HCT116 (cell line): Measurements from ENCODE around the gene RIMOC1. TPM values are rescaled to one million over a fixed set of nuclear protein-coding genes. Genes with fewer than 3 reads are reported as not detected.
A peak's percentile ranks its signal among the peaks of the same experiment; 100 is the strongest.

Experiments
- ATAC-seq: fragments of 200-7000 bp; cut with Tn5 transposase; 2 replicates; pipeline ENCODE4 v1.9.1; 2020; ENCODE audit warnings: mild to moderate bottlenecking, moderate library complexity
- BruUV-seq: library from RNA; stranded (reverse); fragments of 400-500 nt; replicated peaks from 2 replicates; lab custom pipeline; 2021; lab: Mats Ljungman, UMichigan
- CTCF ChIA-PET: fragments of 300-600 bp; sonication (Branson Sonifier 250); formaldehyde crosslinking; loops from one replicate; lab custom pipeline; 2021; ENCODE audit warnings: antibody characterized with exemption; lab: Charles Lee
- POLR2A ChIA-PET: fragments of 300-600, 350-600 bp; sonication (Branson Sonifier 250); formaldehyde crosslinking; loops from one replicate; lab custom pipeline; 2021; ENCODE audit warnings: antibody characterized with exemption; lab: Charles Lee
- RAD21 ChIA-PET, 2 experiments: fragments of 300-600 bp; sonication (Branson Sonifier 250); formaldehyde crosslinking; loops; one replicate each; lab custom pipeline; 2023; ENCODE audit warnings: low total read pairs in 2 of 2; ENCODE audit not compliant: uncharacterized antibody in 2 of 2, unreplicated experiment in 2 of 2, low non-redundant PET in 1 of 2; lab: Charles Lee
- DNase-seq: peaks from one replicate; pipeline ENCODE4 v3.0.0-alpha.2; 2010; ENCODE audit warnings: low read depth, low spot score
- H2AFZ ChIP-seq: fragments of 200-600 bp; shearing (Covaris generic), sonication (generic); 2 replicates; pipeline ENCODE4 v1.6.1; 2017; ENCODE audit warnings: low read depth, mixed run types, mixed read lengths, antibody characterized with exemption, low read length; ENCODE audit not compliant: poor library complexity, severe bottlenecking
- H3K27ac ChIP-seq: 2 replicates; pipeline ENCODE4 v1.5.1; 2012; ENCODE audit warnings: low read depth, low read length
- H3K27me3 ChIP-seq: fragments of 200-600 bp; sonication (generic); 2 replicates; pipeline ENCODE4 v1.6.1; 2016; ENCODE audit warnings: mixed run types, low read length, mixed read lengths; ENCODE audit not compliant: insufficient read depth
- H3K36me3 ChIP-seq, 2 experiments: fragments of 200-500 bp in 1 of 2; fragments of 200-600 bp in 1 of 2; sonication (Bioruptor generic) in 1 of 2; sonication (generic) in 1 of 2; 2 replicates each; pipeline versions ENCODE4 v1.5.1 to v1.6.1; 2014 to 2016; ENCODE audit warnings: low read length in 2 of 2, inconsistent platforms in 1 of 2, mixed read lengths in 1 of 2, mixed run types in 1 of 2; ENCODE audit not compliant: insufficient read depth in 2 of 2, control insufficient read depth in 1 of 2
- H3K4me1 ChIP-seq, 2 experiments: fragments of 200-600 bp in 1 of 2; sonication (generic) in 1 of 2; 2 replicates each; pipeline versions ENCODE4 v1.5.1 to v1.6.1; 2012 to 2017; ENCODE audit warnings: low read length in 2 of 2, inconsistent platforms in 1 of 2, mild to moderate bottlenecking in 1 of 2, mixed read lengths in 1 of 2, mixed run types in 1 of 2, moderate library complexity in 1 of 2; ENCODE audit not compliant: insufficient read depth in 2 of 2, control insufficient read depth in 1 of 2
- H3K4me2 ChIP-seq: fragments of 200-600 bp; sonication (generic); 2 replicates; pipeline ENCODE4 v1.6.1; 2017; ENCODE audit warnings: mixed run types, low read length, mixed read lengths
- H3K4me3 ChIP-seq, 2 experiments: fragments of 200-600 bp in 1 of 2; sonication (generic) in 1 of 2; replicated peaks in 1 of 2; 2 replicates each; pipeline ENCODE4 v1.5.1; 2011 to 2016; ENCODE audit warnings: low read length in 2 of 2, control low read depth in 1 of 2, low read depth in 1 of 2, mild to moderate bottlenecking in 1 of 2, mixed read lengths in 1 of 2, mixed run types in 1 of 2
- H3K79me2 ChIP-seq: fragments of 200-600 bp; sonication (generic); 2 replicates; pipeline ENCODE4 v1.6.1; 2017; ENCODE audit warnings: mild to moderate bottlenecking, mixed run types, low read length, moderate library complexity, mixed read lengths; ENCODE audit not compliant: insufficient read depth
- H3K9ac ChIP-seq: fragments of 200-600 bp; sonication (generic); 2 replicates; pipeline ENCODE4 v1.6.1; 2016; ENCODE audit warnings: low read length, mixed read lengths
- H3K9me2 ChIP-seq: fragments of 200-600 bp; sonication (generic), shearing (Covaris generic); 2 replicates; pipeline ENCODE4 v1.6.1; 2017; ENCODE audit warnings: mixed run types, mild to moderate bottlenecking, moderate library complexity; ENCODE audit not compliant: insufficient read depth
- H3K9me3 ChIP-seq, 2 experiments: fragments of 200-500 bp in 1 of 2; fragments of 200-600 bp in 1 of 2; sonication (Bioruptor generic) in 1 of 2; sonication (generic) in 1 of 2; 2 replicates each; pipeline ENCODE4 v1.6.1; 2014 to 2017; ENCODE audit warnings: low read length in 2 of 2, mixed read lengths in 2 of 2, inconsistent platforms in 1 of 2, low read depth in 1 of 2, mild to moderate bottlenecking in 1 of 2, mixed run types in 1 of 2, moderate library complexity in 1 of 2; ENCODE audit not compliant: control insufficient read depth in 1 of 2, insufficient read depth in 1 of 2
- H4K20me1 ChIP-seq: fragments of 200-600 bp; sonication (generic), shearing (Covaris generic); 2 replicates; pipeline ENCODE4 v1.6.1; 2017; ENCODE audit warnings: mixed run types, mild to moderate bottlenecking, moderate library complexity; ENCODE audit not compliant: insufficient read depth
- CBX3 ChIP-seq: IDR thresholded peaks from 2 replicates; pipeline ENCODE4 v1.6.1; 2012; ENCODE audit warnings: low read depth
- CEBPB ChIP-seq: IDR thresholded peaks from 2 replicates; pipeline ENCODE4 v1.6.1; 2012; ENCODE audit warnings: low read depth
- EGR1 ChIP-seq: IDR thresholded peaks from 2 replicates; pipeline ENCODE4 v1.6.1; 2012; ENCODE audit warnings: low read depth
- ELF1 ChIP-seq: IDR thresholded peaks from 2 replicates; pipeline ENCODE4 v1.6.1; 2012; ENCODE audit warnings: low read depth, borderline replicate concordance
- EZH2phosphoT487 ChIP-seq: fragments of 200-600 bp; IDR thresholded peaks from 2 replicates; pipeline ENCODE4 v1.6.1; 2018; ENCODE audit warnings: antibody characterized with exemption, borderline replicate concordance
- FOSL1 ChIP-seq: IDR thresholded peaks from 2 replicates; pipeline ENCODE4 v1.6.1; 2012; ENCODE audit warnings: low read depth
- JUND ChIP-seq: IDR thresholded peaks from 2 replicates; pipeline ENCODE4 v1.6.1; 2012
- POLR2AphosphoS5 ChIP-seq: IDR thresholded peaks from 2 replicates; pipeline ENCODE4 v1.6.1; 2011; ENCODE audit warnings: mild to moderate bottlenecking, low read depth, low read length, moderate library complexity
- SIN3A ChIP-seq: IDR thresholded peaks from 2 replicates; pipeline ENCODE4 v1.6.1; 2012; ENCODE audit warnings: low read depth
- SP1 ChIP-seq: IDR thresholded peaks from 2 replicates; pipeline ENCODE4 v1.6.1; 2012; ENCODE audit warnings: low read depth
- SRF ChIP-seq: IDR thresholded peaks from 2 replicates; pipeline ENCODE4 v1.6.1; 2012; ENCODE audit warnings: low read depth
- TCF7L2 ChIP-seq: IDR thresholded peaks from 2 replicates; pipeline ENCODE4 v1.7.0; 2011; ENCODE audit warnings: borderline replicate concordance, inconsistent platforms; ENCODE audit not compliant: insufficient read depth, insufficient read length; ENCODE audit errors: extremely low read depth
- YY1 ChIP-seq: IDR thresholded peaks from 2 replicates; pipeline ENCODE4 v1.6.1; 2011; ENCODE audit warnings: low read length, low read depth, moderate library complexity, mild to moderate bottlenecking; ENCODE audit not compliant: insufficient replicate concordance; ENCODE audit errors: extremely low read depth
- ZFX ChIP-seq: fragments of 450-650 bp; IDR thresholded peaks from 2 replicates; pipeline ENCODE4 v1.6.1; 2017
- ZNF274 ChIP-seq: fragments of 200-500 bp; sonication (Bioruptor generic); IDR thresholded peaks from 2 replicates; pipeline ENCODE4 v1.6.1; 2014; ENCODE audit warnings: mild to moderate bottlenecking, low read depth, low read length, inconsistent platforms
- intact Hi-C: fragments of 100-400 bp; cut with micrococcal nuclease; formaldehyde crosslinking; loops from 2 replicates; pipeline ENCODE4 v1.10.0; 2022
- total RNA-seq: library from RNA; stranded (reverse); gene quantifications from one replicate; pipeline ENCODE4 v1.2.1, GENCODE V29; 2021; ENCODE audit not compliant: unreplicated experiment
- TF ChIP-seq, protein P1 (sequence below): IDR thresholded peaks from 2 replicates; pipeline ENCODE4 v1.6.1; 2012; ENCODE audit warnings: low read depth
- TF ChIP-seq, protein P2 (sequence below): IDR thresholded peaks from 2 replicates; pipeline ENCODE4 v1.6.1; 2012
- TF ChIP-seq, protein P3 (sequence below): IDR thresholded peaks from 2 replicates; pipeline ENCODE4 v1.6.1; 2011; ENCODE audit warnings: mild to moderate bottlenecking, low read length, moderate library complexity; ENCODE audit not compliant: insufficient replicate concordance; ENCODE audit errors: extremely low read depth
- TF ChIP-seq, protein P4 (sequence below), 3 experiments: fragments of 200-600 bp in 1 of 3; sonication (generic) in 1 of 3; IDR thresholded peaks in 2 of 3; conservative IDR thresholded peaks in 1 of 3; 2 replicates each; pipeline ENCODE4 v1.5.1; 2012 to 2017; ENCODE audit warnings: low read depth in 2 of 3, low read length in 2 of 3, antibody characterized with exemption in 1 of 3, borderline replicate concordance in 1 of 3, control low read depth in 1 of 3, mild to moderate bottlenecking in 1 of 3, mixed read lengths in 1 of 3, mixed run types in 1 of 3, moderate library complexity in 1 of 3; ENCODE audit not compliant: insufficient read depth in 1 of 3

Gene RIMOC1
- total RNA-seq, 1 experiment from 2014 or later: 28.2 TPM

DNA sequence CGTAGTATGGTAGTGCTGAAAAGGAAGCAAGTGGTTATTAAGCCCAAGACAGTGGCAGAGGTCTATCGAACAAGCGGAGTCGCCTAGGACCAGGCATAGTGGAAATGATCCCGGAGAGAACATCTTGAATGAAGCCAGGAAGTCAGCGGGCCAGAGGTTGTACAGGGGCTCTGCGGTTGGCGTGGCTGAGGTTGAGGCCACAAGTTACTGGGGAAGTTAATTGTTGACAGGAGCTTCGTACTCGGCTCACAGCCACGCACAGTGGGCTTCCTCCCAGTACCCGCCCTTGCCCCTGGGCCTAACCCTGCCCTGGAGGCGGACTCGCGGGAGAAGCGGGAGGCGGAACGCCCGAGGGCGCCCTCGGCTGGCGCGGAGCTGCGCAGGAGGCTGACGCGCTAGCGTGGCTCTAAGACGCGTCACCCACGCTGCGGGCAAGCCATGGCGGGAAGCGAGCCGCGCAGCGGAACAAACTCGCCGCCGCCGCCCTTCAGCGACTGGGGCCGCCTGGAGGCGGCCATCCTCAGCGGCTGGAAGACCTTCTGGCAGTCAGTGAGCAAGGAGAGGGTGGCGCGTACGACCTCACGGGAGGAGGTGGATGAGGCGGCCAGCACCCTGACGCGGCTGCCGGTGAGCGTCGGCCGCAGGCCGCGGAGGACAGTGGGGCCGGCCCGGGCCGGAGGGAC is 20.9 kb downstream of the RIMOC1 start, which contains the start of gene FBXO4:
Gene FBXO4, plus strand, starts transcription at position 410 of the 683 bp plus-strand sequence. Its CDS starts 29 bp downstream, at position 439.
- peaks cover 3 to 12% of the 10 kb centered on the region in 2 experiments; a peak in 3 of 4 replicates for H3K4me1 ChIP-seq
- intact Hi-C loops: loop anchor here (1.0 kb wide), 1 partner anchor 21 kb away; the partner anchor contains the start of gene RIMOC1
- ATAC-seq (peak; percentile 98), DNase-seq (peak; percentile 61)
- H2AFZ ChIP-seq: peak within 1 kb of the TSS; percentile 78
- peak within 1 kb of the TSS; percentile 73 for H3K27ac ChIP-seq
- no peaks in the 10 kb centered on the region for H3K27me3 ChIP-seq
- no peaks in the 10 kb centered on the region for H3K79me2 ChIP-seq
- peak within 1 kb of the TSS; percentile 66 for H3K4me3 ChIP-seq
- H3K9ac ChIP-seq: peak within 1 kb of the TSS; percentile 93
- ChIA-PET POLR2A (interaction anchor here (1.6 kb wide), 1 partner anchor 21 kb away, joined by 7 read pairs; the partner anchor contains the start of gene RIMOC1), RAD21 (no interaction called here), CTCF (interaction anchor here (1.5 kb wide), 1 partner anchor 133 kb away, joined by 5 read pairs; no protein-coding TSS in a partner anchor)
- no peaks in the 10 kb centered on the region for H3K36me3 ChIP-seq
- H3K9me3 ChIP-seq: no peaks in the 10 kb centered on the region
- H3K4me2 ChIP-seq: peak within 1 kb of the TSS; percentile 79
- no peaks in the 10 kb centered on the region for H4K20me1 ChIP-seq
- H3K9me2 ChIP-seq: no peaks in the 10 kb centered on the region
- BruUV-seq: no TSS peak
- TF ChIP-seq, protein P1, sequence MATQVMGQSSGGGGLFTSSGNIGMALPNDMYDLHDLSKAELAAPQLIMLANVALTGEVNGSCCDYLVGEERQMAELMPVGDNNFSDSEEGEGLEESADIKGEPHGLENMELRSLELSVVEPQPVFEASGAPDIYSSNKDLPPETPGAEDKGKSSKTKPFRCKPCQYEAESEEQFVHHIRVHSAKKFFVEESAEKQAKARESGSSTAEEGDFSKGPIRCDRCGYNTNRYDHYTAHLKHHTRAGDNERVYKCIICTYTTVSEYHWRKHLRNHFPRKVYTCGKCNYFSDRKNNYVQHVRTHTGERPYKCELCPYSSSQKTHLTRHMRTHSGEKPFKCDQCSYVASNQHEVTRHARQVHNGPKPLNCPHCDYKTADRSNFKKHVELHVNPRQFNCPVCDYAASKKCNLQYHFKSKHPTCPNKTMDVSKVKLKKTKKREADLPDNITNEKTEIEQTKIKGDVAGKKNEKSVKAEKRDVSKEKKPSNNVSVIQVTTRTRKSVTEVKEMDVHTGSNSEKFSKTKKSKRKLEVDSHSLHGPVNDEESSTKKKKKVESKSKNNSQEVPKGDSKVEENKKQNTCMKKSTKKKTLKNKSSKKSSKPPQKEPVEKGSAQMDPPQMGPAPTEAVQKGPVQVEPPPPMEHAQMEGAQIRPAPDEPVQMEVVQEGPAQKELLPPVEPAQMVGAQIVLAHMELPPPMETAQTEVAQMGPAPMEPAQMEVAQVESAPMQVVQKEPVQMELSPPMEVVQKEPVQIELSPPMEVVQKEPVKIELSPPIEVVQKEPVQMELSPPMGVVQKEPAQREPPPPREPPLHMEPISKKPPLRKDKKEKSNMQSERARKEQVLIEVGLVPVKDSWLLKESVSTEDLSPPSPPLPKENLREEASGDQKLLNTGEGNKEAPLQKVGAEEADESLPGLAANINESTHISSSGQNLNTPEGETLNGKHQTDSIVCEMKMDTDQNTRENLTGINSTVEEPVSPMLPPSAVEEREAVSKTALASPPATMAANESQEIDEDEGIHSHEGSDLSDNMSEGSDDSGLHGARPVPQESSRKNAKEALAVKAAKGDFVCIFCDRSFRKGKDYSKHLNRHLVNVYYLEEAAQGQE: no peak
- TF ChIP-seq EGR1 (peak; percentile 23; the same call in 1 of the 2 replicates), CBX3 (peak; percentile 68; the same call in 1 of the 2 replicates), SRF (no peak), JUND (no peak), TCF7L2 (peak; percentile 36), ZNF274 (no peak), POLR2AphosphoS5 (peak; percentile 76), EZH2phosphoT487 (no peak), YY1 (peak; percentile 74), CEBPB (no peak), FOSL1 (no peak), ZFX (peak; percentile 97), ELF1 (no peak), SIN3A (no peak), SP1 (no peak)
- TF ChIP-seq, protein P2, sequence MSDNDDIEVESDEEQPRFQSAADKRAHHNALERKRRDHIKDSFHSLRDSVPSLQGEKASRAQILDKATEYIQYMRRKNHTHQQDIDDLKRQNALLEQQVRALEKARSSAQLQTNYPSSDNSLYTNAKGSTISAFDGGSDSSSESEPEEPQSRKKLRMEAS: peak; percentile 70; the same call in 1 of the 2 replicates
- TF ChIP-seq, protein P3, sequence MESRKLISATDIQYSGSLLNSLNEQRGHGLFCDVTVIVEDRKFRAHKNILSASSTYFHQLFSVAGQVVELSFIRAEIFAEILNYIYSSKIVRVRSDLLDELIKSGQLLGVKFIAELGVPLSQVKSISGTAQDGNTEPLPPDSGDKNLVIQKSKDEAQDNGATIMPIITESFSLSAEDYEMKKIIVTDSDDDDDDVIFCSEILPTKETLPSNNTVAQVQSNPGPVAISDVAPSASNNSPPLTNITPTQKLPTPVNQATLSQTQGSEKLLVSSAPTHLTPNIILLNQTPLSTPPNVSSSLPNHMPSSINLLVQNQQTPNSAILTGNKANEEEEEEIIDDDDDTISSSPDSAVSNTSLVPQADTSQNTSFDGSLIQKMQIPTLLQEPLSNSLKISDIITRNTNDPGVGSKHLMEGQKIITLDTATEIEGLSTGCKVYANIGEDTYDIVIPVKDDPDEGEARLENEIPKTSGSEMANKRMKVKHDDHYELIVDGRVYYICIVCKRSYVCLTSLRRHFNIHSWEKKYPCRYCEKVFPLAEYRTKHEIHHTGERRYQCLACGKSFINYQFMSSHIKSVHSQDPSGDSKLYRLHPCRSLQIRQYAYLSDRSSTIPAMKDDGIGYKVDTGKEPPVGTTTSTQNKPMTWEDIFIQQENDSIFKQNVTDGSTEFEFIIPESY: peak; percentile 34
- TF ChIP-seq, protein P4, sequence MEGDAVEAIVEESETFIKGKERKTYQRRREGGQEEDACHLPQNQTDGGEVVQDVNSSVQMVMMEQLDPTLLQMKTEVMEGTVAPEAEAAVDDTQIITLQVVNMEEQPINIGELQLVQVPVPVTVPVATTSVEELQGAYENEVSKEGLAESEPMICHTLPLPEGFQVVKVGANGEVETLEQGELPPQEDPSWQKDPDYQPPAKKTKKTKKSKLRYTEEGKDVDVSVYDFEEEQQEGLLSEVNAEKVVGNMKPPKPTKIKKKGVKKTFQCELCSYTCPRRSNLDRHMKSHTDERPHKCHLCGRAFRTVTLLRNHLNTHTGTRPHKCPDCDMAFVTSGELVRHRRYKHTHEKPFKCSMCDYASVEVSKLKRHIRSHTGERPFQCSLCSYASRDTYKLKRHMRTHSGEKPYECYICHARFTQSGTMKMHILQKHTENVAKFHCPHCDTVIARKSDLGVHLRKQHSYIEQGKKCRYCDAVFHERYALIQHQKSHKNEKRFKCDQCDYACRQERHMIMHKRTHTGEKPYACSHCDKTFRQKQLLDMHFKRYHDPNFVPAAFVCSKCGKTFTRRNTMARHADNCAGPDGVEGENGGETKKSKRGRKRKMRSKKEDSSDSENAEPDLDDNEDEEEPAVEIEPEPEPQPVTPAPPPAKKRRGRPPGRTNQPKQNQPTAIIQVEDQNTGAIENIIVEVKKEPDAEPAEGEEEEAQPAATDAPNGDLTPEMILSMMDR (IDR thresholded peaks at IDR 0.05 in 2 of 3, conservative IDR thresholded peaks at IDR 0.05 in 1 of 3; ENCODE audit: borderline replicate concordance in 1 of 3, insufficient read depth in 1 of 3, low read depth in 2 of 3, low read length in 2 of 3): peak; percentile 24 to 50 (median 45); a peak in 5 of 6 replicates
